ENCODE data around the gene DGKH.

The DGKH gene

DNA sequence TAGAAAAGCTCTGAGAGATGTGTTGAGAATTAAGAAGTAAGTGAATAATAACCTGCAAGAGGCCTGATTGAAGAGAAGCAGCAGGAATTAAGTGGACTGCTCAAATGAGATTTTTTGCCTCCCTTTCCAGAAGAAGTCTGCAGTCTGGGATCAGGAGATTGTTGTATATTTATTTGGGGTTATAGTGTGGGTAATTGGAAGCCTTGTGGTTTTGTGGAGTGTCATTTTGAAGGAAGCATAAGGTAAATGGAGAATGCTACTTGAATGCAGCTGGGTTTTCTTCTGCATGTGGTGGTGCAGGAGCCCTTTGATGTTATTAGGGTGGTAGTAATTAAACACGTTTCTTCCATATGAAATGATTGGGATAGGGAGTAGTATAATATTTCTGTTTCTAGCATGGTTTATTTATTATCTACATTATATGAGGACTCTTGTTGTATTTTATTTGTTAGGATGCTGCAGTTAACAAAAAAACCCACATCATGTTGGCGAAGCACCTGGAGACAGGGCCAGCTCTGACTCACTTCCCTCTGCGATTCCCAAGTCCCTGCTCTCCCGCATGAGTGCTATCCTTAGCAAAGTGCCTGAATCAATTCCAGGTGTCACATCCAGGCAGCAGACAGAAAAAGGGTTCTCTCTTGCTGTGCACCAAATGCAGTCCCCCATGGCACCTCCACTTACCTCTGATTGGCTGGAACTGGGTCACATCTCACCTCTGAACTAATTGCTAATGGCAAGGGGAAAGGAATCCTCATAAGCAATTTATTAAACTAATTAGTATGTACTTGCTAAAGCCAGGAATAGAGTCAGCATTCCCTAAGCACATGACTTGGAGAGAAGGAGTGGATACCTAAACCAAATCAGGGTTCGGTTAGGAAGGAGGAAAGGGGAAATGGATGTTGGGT, 54.8 kb downstream of the DGKH start:
- Histone ChIP-seq H3K4me3 (ENCODE audit: low read depth, low read length) (no peak overlapping the region), H3K27ac (no peak overlapping the region), H3K36me3 (replicated peaks) (no peaks in the 10 kb centered on the region), H3K27me3 (replicated peaks) (no peaks in the 10 kb centered on the region)
- no peak for DNase-seq
- TF ChIP-seq CTCF (IDR thresholded peaks at IDR 0.05; ENCODE audit: low read depth, low read length, missing control alignments) = no peak
- in situ Hi-C loops (cut with HindIII; ENCODE audit: low pct_ligation_motif_present, low sequenced_read_pairs) = no loop called here

GRCh38 chr13:42106998-42107397, 58.5 kb downstream of the DGKH start:
- H3K27me3 ChIP-seq (replicated peaks) = no peaks in the 10 kb centered on the region
- no peaks in the 10 kb centered on the region for H3K36me3 ChIP-seq (replicated peaks)
- H3K27ac ChIP-seq = no peak overlapping the region
- TF ChIP-seq CTCF (IDR thresholded peaks at IDR 0.05; ENCODE audit: low read depth, low read length, missing control alignments) = no peak
- DNase-seq = no peak
- H3K4me3 ChIP-seq (ENCODE audit: low read depth, low read length) = no peak overlapping the region
- in situ Hi-C loops (cut with HindIII; ENCODE audit: low pct_ligation_motif_present, low sequenced_read_pairs) = no loop called here

DNA sequence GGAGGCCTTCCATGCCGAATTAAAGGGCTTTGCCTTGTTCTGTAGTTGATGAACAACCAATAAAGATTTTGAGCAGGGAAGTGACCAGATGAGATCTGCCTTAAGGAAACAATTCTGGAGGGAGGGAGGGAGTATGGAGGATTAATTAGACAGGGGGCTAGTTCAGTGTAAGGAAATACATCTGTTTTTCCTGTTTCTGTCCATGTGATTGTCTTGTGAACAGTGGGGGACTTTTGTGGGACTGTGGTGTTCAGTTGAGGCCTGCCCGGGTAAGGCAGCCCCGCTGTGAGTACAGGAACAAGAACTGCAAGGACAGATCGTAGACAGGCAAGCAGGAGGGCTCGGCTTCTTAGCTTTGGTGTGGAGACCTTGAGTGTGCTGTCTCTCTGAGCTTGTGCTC, 59.0 kb downstream of the DGKH start:
- TF ChIP-seq CTCF (IDR thresholded peaks at IDR 0.05; ENCODE audit: low read depth, low read length, missing control alignments) = no peak
- Histone ChIP-seq H3K36me3 (replicated peaks) (no peaks in the 10 kb centered on the region), H3K27me3 (replicated peaks) (no peaks in the 10 kb centered on the region), H3K4me3 (ENCODE audit: low read depth, low read length) (no peak overlapping the region), H3K27ac (no peak overlapping the region)
- no peak for DNase-seq
- in situ Hi-C loops (cut with HindIII; ENCODE audit: low pct_ligation_motif_present, low sequenced_read_pairs) = no loop called here

- no peak for DNase-seq
- TF ChIP-seq CTCF (IDR thresholded peaks at IDR 0.05; ENCODE audit: low read depth, low read length, missing control alignments) = no peak
- in situ Hi-C loops (cut with HindIII; ENCODE audit: low pct_ligation_motif_present, low sequenced_read_pairs) = no loop called here
Observed at GRCh38 chr13:42108217-42108616, 59.8 kb downstream of the DGKH start.

DNA sequence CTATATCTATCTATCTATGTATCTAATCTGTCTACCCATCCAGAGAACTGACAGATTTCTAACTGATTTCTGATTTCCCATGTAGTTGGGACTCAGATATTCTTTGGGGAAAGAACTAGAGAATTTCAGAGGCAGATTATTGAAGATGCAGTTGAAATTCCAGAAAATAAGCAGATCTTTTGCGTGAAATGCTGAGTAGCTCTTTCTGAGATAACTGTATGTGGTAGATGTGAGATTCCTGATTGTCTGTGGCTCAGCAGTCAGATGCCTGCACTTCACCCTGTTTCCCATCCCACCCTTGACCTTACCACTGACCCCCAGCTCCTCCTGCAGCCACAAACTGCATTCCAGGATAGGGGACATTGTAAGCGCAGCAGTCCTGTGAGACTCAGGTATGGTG, 61.5 kb downstream of the DGKH start:
- no peak overlapping the region for H3K27ac ChIP-seq
- H3K36me3 ChIP-seq (replicated peaks) = no peaks in the 10 kb centered on the region
- H3K27me3 ChIP-seq (replicated peaks) = no peaks in the 10 kb centered on the region
- no peak overlapping the region for H3K4me3 ChIP-seq (ENCODE audit: low read depth, low read length)
- DNase-seq = no peak
- no peak for TF ChIP-seq CTCF (IDR thresholded peaks at IDR 0.05; ENCODE audit: low read depth, low read length, missing control alignments)
- in situ Hi-C loops (cut with HindIII; ENCODE audit: low pct_ligation_motif_present, low sequenced_read_pairs) = no loop called here

More at GRCh38 chr13:42108217-42108616, 59.8 kb downstream of the DGKH start:
- Histone ChIP-seq H3K4me3 (ENCODE audit: low read depth, low read length) (no peak overlapping the region), H3K27ac (no peak overlapping the region), H3K27me3 (replicated peaks) (no peaks in the 10 kb centered on the region), H3K36me3 (replicated peaks) (no peaks in the 10 kb centered on the region)

All from brain microvascular endothelial cell (primary cell).